HG02759 (cell line): Measurements from ENCODE around the gene POR.

Source experiments
- ATAC-seq: cut with Tn5 transposase; IDR thresholded peaks from one replicate; pipeline ENCODE4 v1.9.1; 2021; ENCODE audit warnings: mild to moderate bottlenecking, moderate library complexity; ENCODE audit not compliant: unreplicated experiment

Gene POR

GRCh38 chr7:75950111-75950681 is 35.2 kb downstream of the POR start:
- no peak for ATAC-seq

DNA sequence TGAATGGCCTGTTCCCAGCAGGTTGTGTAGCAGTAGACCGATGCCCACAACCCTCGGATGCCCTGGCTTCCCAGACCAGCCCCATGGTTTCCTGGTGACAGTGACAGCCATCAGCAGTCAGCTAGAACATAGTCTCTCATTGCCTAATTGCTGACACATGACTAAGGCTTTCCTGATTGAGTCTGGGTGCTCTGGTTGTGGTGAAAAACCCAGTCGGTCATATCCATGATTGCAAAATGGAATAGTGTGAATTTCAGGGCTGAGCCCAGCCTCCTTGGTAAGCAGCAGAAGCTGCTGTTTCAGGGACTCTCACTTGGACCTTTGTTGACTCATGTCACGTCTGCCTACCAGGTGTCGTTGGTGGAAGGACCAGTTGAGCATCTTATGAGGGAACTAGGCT is 36.6 kb downstream of the POR start:
- no peak for ATAC-seq

GRCh38 chr7:75953431-75953830 is 38.5 kb downstream of the POR start:
- no peak for ATAC-seq

DNA sequence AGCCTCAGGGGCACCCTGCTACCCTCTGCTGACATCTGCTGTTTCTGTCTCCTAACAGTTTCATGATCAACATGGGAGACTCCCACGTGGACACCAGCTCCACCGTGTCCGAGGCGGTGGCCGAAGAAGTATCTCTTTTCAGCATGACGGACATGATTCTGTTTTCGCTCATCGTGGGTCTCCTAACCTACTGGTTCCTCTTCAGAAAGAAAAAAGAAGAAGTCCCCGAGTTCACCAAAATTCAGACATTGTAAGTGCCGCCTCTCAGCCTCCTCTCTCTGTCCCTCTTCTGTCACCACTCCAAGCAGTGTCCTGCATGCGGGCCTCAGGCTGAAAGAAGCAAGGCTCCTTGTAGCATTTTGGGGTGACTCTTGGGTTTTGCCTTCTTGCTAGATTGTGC is 39.0 kb downstream of the POR start:
- ATAC-seq, result no peak

DNA sequence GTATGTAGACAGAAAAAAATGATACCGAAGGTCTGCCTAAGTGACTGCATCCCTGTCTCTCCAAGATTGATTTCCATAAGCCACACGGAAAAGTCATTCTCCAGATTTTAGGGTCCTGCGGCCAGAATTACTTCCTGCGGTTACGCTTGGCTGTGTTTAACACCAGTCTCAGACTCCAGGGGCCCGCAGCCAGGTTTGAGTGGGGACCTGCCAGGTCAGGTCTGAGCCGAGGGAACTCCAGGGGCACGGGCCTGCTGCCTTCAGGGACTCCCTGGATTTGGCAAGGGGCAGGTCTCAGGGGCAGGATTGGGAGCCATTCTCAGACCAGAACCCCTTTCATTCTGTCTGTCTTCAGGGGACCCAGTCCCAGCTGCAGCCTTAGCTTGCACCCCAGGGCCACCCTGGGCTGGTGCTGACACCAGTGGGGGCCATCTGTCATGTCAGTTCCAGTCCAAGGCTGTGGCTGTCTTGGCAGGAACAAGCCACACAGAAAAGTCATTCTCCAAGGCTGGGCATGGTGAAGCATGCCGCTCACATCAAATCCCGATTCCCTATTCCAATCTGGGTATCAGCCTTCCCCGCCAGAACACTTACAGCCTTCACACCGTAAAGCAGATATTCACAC is 40.5 kb downstream of the POR start:
- ATAC-seq, result no peak

GRCh38 chr7:75957021-75957736 is 42.2 kb downstream of the POR start:
- ATAC-seq, result no peak

DNA sequence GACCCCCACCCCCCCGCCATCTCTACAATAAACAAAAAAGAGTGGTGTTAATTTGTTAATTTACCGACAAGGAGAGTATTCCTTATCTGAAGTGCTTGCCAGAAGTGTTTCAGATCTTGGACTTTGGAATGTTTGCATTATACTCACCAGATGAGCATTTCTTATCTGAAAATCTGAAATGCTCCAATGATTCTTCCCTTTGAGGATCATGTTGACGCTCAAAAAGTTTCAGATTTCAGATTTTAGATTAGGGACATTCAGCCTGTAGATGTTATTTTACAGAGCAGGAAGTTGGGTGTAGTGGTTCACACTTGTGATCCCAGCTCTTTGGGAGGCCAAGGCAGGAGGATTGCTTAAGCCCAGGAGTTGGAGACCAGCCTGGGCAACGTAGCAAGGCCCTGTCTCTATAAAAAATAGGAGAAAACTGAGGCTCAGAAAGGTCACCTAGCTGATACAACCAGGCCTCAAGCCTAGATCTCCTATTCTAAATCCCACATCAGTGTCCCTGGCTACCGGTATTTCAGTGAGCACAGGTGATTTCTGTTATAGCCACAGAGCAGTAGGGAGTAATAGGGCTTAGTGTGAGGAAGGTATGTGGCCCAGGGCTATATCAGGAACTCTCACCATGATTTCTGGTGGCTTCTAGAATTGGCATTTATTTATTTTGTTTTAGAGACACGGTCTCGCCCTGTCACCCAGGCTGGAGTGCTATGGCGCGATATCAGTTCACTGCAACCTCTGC is 44.0 kb downstream of the POR start:
- no peak for ATAC-seq

- no peak for ATAC-seq
Measured at GRCh38 chr7:75960372-75960771, 45.4 kb downstream of the POR start.

DNA sequence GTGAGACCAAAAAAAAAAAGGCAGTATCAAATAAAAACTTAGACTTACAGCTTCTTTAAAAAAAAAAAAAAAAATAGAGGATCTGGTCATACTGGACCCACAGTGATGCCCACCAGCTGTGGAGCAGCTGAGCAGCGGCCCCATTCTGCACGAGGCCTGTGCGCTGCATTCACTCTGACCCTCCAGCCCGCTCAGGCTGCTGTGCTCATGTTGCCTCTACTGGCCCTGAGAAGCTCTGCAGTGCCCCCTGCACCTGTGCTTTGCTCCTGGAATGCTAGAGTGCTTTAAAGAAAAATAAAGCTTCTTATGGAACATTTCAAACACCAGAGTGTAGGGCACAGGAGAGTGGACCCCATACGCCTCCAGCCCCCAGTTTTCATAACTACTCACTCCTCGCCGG is 46.3 kb downstream of the POR start:
- no peak for ATAC-seq

DNA sequence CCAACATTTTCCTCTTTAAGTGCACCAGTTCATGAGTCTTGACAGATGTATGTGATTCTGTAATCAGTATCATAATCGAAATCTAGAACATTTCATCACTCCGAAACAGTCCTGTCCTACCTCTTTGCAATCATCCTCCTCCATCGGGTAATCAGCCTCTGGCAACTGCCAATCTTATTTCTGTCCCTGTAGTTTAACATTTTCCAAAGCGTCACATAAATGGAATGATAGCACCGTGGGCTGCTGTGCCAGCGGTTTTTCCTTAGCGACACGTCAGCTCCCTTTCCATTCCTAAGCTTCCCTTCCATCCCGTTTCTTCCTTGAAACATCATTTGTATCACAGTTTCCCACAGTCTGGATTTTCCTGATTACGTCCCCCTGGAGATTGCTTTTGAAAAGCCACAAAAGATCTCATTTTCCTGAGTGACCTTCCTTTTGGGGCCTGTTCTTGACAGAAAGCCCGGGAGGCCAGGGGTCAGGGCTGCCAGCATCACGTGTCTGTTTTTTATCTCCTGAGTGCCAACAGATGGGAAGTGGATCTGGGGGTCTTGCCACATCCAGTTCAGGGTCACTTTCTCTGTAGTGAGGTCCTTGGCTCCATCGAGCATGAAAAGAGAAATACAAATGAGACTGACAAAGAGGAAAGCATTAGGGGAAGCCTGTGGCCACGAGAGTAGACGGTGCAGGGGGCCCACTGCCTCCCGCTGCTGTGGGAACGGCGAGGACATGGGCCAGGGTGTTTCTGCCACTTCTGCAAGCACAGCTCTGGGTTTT is 47.8 kb downstream of the POR start:
- ATAC-seq, result no peak

DNA sequence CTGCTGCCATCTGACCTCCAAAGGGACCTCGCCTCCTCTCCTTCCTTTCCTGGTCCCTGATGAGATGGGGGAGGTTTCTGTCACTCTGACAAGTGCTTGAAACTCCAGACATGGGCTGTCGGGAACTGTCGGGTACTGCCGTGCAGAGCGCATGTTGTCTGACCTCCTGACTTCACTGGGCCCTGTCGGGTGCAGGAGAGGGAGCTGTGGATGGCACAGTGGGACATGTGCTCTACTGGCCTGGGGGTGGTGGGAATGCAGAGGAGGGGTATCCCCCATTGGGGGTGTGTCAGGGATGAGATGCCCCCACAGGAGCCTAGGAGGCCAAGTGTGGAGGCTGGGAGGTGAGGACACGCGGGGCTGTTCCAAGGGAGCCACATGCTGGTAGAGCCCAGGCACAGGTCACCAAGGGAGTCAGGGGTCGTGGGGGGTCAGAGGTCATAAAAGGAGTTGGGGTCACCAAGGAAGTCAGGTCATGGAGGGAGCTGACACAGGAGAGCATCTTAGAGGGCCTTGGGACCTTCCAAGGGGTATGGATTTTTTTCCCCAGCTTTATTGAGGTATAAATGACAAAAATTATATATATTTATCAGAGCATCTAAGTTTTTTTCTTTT is 48.5 kb downstream of the POR start:
- no peak for ATAC-seq

DNA sequence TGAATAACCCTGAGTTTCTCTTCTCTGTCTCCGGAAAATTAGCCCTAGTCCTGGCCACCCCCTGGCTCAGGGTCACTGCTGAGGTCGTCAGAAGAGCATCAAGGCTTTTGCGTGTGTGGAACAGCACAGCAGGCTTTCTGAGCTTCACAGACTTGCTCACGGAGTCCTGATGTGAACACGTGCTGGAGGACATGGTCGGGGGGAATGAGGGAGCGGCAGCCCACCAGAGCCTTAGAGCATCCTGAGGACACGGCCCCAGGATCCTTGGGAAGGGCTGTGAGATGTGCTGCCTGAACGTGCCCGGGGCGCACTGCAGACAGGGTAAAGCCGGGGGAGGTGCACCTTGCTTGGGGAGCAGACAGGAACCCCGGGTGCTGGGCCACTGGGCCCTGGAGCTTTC is 50.7 kb downstream of the POR start:
- ATAC-seq, result no peak

DNA sequence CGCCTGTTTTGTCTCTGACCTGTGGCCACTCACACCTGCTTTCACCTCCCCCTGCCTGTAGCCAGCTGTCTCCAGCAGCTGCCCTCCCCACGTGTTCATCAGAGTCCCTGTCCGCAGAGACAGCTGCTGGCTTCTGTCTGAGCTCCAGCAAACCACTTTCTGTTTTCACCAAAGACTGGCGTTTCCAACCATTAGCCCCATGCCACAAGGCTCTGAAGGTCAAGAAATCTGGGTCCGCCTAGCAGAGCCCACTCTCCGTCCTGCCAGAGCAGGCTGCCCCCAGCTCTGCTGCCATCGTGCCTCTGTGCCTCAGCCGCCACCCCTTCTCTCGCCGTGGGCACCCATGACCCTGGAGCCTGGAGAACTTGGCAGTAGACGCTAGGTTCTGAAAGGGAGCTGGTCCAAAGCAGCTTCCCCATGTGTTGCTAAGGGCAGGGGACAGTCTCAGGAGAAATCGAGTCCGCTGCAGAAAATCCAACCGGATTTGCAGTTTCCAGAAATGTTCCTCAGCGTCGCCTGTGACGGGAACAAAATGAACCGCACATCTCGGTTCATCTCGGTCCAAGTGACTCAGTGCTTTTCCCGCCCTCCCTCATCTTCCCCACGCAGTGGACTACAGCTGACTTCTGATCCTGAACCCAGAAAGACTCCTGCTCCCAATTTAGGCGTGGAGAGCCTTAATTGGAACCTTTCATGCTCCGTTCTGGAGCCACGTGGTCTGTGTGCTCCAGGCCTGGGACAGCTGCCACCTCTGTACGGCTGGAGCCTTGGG is 51.4 kb downstream of the POR start:
- no peak for ATAC-seq

DNA sequence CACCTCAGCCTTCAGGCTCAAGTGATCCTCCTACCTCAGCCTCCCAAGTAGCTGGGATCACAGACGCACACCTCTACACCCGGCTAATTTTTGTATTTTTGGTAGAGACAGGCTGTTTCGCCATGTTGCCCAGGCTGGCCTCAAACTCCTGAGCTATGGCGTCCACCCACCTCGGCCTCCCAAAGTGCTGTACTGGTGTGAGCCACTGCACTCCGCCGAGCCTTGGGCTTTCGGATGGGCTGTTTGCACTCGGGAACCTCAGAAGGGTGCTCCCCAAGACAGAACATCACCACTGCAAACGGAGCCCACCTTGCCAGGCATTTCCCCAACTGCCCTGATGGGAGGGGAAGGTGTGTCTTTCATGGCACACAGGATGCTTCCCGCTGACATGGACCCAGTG is 52.1 kb downstream of the POR start:
- no peak for ATAC-seq

GRCh38 chr7:75967487-75967997 is 52.6 kb downstream of the POR start:
- no peak for ATAC-seq

GRCh38 chr7:75968012-75968411 is 53.1 kb downstream of the POR start:
- ATAC-seq, result no peak

- no peak for ATAC-seq
Measured at GRCh38 chr7:75968561-75969001, 53.6 kb downstream of the POR start.

DNA sequence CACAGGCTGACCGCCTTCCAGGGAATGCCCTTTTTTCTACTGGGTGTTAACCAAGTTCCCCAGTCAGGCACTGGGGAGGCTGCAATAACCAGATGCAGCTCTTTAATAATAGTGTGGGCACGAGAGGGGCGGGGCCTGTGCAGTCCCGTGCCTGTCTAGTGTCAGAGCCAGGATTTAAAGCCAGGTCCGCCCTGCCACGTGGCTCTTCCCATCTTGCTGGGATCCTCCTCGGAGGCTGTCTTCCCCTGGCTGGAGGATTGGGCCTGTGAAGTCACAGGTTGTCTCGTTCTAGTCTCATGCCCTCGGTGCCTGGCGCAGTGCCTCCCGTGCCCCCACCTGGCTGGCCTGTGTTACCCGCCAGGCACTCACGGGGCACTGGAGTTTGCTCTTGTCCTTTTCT is 54.2 kb downstream of the POR start:
- no peak for ATAC-seq

DNA sequence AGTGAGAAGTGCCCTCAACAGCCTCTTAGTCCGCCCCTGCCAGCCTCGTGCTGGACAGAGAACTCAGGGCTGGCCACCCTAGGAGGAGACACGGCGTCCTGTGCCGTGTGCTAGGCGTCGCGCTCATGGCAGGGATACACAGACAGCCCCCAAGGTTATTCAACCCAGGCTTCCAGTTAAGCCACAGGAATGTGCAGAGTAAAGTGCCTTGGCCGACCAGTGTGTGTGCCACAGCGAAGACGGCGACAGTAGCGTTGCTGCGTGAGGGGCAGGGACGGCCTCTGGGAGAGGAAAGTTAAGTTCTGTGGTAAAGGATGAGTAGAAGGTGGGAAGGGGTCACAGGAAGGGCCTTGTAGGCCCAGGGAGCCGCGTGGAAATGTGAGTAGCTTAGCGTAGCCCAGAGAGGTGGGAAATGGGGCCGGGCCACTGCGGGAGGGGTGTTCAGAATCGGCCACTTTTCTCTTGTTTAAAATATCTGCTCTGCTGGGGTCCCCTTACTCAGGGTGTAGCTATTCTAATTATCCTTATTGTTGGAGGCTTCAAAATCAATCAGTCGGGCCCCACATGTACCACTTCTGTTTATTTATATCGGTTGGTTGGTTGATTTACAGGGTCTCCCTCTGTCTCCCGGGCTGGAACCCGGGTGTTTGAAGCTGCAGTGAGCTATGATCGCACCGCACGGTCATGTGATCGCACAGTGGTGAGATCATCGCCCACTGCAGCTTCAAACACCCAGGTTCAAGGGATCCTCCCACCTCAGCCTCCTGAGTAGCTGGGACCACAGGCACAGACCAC is 54.9 kb downstream of the POR start:
- no peak for ATAC-seq
